Ovary (tissue), 9 donors: Measurements from ENCODE around the gene CACNA1C. TPM values are rescaled to one million over a fixed set of nuclear protein-coding genes. Genes with fewer than 3 reads are reported as not detected.

Experiments
- DNase-seq, 5 donors: peaks; one replicate each; pipeline ENCODE4 v3.0.0-alpha.2; 2019 to 2020
- H3K27ac ChIP-seq, 2 donors: fragments of 200-600 bp; one replicate each; pipeline versions ENCODE4 v1.5.1 to v1.8.0; 2019 to 2022
- H3K27me3 ChIP-seq: fragments of 200-600 bp; one replicate; pipeline ENCODE4 v1.8.0; 2022
- H3K36me3 ChIP-seq: fragments of 200-600 bp; sonication (generic); one replicate; pipeline ENCODE4 v1.5.1; 2019
- H3K4me1 ChIP-seq: one replicate; pipeline ENCODE4 v1.8.1; 2013; ENCODE audit warnings: mild to moderate bottlenecking, moderate library complexity; ENCODE audit not compliant: insufficient read depth
- H3K4me3 ChIP-seq: fragments of 200-600 bp; sonication (generic); one replicate; pipeline ENCODE4 v1.5.1; 2017
- H3K9me3 ChIP-seq, 2 donors: fragments of 200-600 bp in 1 of 2; sonication (generic) in 1 of 2; one replicate each; pipeline versions ENCODE4 v1.5.1 to v1.8.1; 2013 to 2019; ENCODE audit warnings: mild to moderate bottlenecking in 1 of 2, moderate library complexity in 1 of 2
- EP300 ChIP-seq: sonication (generic); formaldehyde crosslinking; IDR thresholded peaks from one replicate; pipeline ENCODE4 v1.6.1; 2017; ENCODE audit warnings: antibody characterized with exemption
- POLR2A ChIP-seq: fragments of 450-650 bp; IDR thresholded peaks from one replicate; pipeline ENCODE4 v1.6.1; 2017; ENCODE audit warnings: antibody characterized with exemption, mild to moderate bottlenecking, moderate library complexity
- WGBS, 3 donors: extraction: QIAGEN DNeasy Blood & Tissue Kit in 1 of 3; methylation state at CpG; one replicate each; pipeline versions ENCODE4 v1.1.5 to v1.1.7; 2013 to 2017; 5-methylcytosine and 5-hydroxymethylcytosine counted together
- intact Hi-C, 4 donors: fragments of 100-400 bp; cut with DNase I; formaldehyde crosslinking; loops; one replicate each; pipeline versions ENCODE4 v1.11.0 to v1.15.1; 2022 to 2023
- polyA plus RNA-seq, 2 donors: library from polyadenylated mRNA; stranded (reverse); fragments of 200-250 nt in 1 of 2; fragments of 350-450 nt in 1 of 2; fragmentation: Illumina TruSeq in 1 of 2; extraction: RNeasy Lipid Tissue Mini Kit (QIAGEN cat#74804) in 1 of 2; gene quantifications; one replicate each; pipeline ENCODE4 v1.2.3, GENCODE V29; 2013 to 2014
- total RNA-seq, 7 donors: library from RNA; depleted of rRNA in 2 of 7; stranded (reverse); fragments of >200 nt in 2 of 7; fragmentation: NEBNext Ultra II Directional in 3 of 7; extraction: Animal tissue kit (Norgen Biotek cat#: 25700) in 3 of 7; gene quantifications; one replicate each; pipeline versions ENCODE4 v1.1.0 to v1.2.4, GENCODE V29; 2016 to 2023
- TF ChIP-seq, protein P1 (sequence below), 3 donors: fragments of 450-650 bp in 2 of 3; fragments of 200-600 bp in 1 of 3; IDR thresholded peaks; one replicate each; pipeline versions ENCODE4 v1.5.1 to v1.8.0; 2016 to 2022; ENCODE audit warnings: antibody characterized with exemption in 3 of 3, mild to moderate bottlenecking in 1 of 3
- donor health status: DM: no; HTN: no; CAD: no; lungs with moderate emphysema.
- donor health status: DM: no; HTN: no; CAD: no.
- donor health status: Bipolar disorder and iron deficiency.
- donor health status: DM: yes; HTN: yes; CAD: no.
- donor health status: DM: no; HTN: no; CAD: no.
- donor health status: DM: yes; HTN: yes; CAD: no.

Gene CACNA1C
- total and polyA plus RNA-seq, 9 donors: 2.2 to 8.3 (median 3.7) TPM

DNA sequence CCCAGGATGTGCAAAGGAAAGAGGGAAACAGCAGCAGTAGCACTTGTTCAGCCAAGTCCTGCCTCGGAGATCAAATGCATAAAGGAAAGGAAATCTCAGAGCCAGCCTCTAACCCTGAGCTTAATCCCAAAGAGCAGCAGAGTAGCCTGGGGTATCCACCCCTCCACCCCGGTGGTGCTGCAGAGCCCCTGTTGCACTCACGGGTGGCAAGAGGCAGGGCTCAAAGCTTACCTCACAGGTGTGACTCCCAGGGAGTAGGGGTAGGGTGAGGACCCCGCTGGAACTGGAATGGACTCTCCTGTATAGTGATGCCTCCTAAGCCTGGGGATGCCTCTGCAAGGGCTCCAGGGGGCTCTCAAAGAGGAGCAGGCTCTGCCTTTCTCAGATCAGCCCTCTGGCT lies 211.1 kb downstream of the CACNA1C start:
- DNase-seq: peak in 1 of 5 donors; percentile 2
- intact Hi-C loops: loop anchor here in 1 of 4 donors (2.0 kb wide), 1 partner anchor 73 kb away; no protein-coding TSS in a partner anchor
- Histone ChIP-seq H3K4me1 (no peaks in the 10 kb centered on the region), H3K36me3 (no peaks in the 10 kb centered on the region), H3K9me3 (no peaks in the 10 kb centered on the region), H3K27ac (no peak overlapping the region), H3K4me3 (no peak overlapping the region), H3K27me3 (no peaks in the 10 kb centered on the region)
- TF ChIP-seq, protein P1, sequence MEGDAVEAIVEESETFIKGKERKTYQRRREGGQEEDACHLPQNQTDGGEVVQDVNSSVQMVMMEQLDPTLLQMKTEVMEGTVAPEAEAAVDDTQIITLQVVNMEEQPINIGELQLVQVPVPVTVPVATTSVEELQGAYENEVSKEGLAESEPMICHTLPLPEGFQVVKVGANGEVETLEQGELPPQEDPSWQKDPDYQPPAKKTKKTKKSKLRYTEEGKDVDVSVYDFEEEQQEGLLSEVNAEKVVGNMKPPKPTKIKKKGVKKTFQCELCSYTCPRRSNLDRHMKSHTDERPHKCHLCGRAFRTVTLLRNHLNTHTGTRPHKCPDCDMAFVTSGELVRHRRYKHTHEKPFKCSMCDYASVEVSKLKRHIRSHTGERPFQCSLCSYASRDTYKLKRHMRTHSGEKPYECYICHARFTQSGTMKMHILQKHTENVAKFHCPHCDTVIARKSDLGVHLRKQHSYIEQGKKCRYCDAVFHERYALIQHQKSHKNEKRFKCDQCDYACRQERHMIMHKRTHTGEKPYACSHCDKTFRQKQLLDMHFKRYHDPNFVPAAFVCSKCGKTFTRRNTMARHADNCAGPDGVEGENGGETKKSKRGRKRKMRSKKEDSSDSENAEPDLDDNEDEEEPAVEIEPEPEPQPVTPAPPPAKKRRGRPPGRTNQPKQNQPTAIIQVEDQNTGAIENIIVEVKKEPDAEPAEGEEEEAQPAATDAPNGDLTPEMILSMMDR (IDR thresholded peaks at IDR 0.05): no peak
- TF ChIP-seq POLR2A (no peak), EP300 (no peak)
- 86 to 90% (median 88%) methylated on average over 3 to 4 of the region's 4 CpGs for WGBS, 3 donors

DNA sequence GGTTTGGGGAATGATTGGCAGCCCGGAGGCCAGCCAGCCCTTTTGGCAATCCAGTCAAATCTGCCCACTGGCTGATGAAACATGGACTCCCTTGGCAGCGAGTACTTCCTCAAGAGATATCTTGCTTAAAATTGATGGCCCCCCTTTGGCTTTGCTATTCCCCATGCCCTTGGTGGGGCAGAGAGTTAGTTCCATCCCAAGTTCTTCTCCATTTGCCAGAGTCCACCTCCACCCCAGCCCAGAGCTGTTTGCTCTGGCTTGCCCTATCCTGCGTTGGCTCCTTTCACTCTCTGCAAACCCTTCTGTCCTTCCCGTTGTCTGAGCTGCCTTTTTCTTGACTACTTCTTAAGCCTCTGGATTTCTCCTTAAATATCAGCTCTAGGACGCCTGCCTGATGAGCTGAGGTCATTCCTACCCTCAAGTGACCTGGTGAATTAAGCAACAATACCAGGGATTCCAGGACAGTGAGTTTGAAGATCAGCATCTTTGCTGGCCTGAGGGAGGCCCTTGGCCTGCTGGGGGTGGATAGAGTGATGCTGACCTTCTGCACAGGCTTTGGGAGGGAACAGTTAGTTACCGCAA lies 212.0 kb downstream of the CACNA1C start:
- no peaks in the 10 kb centered on the region for H3K36me3 ChIP-seq
- no peaks in the 10 kb centered on the region for H3K4me1 ChIP-seq
- WGBS, 3 donors: 42 to 58% (median 48%) methylated on average over 6 of the region's 6 CpGs
- intact Hi-C loops: loop anchor here in 2 of 4 donors (2.0 to 5.0 kb wide), 2 partner anchors 72 to 212 kb away; partner anchors contain the start of gene CACNA1C (in 1 of the 2)
- no peak overlapping the region for H3K4me3 ChIP-seq
- no peak overlapping the region for H3K27ac ChIP-seq
- no peaks in the 10 kb centered on the region for H3K9me3 ChIP-seq
- no peaks in the 10 kb centered on the region for H3K27me3 ChIP-seq
- DNase-seq: peak in 1 of 5 donors; percentile 8
- TF ChIP-seq, protein P1 (IDR thresholded peaks at IDR 0.05): no peak
- TF ChIP-seq POLR2A (no peak), EP300 (no peak)

DNA sequence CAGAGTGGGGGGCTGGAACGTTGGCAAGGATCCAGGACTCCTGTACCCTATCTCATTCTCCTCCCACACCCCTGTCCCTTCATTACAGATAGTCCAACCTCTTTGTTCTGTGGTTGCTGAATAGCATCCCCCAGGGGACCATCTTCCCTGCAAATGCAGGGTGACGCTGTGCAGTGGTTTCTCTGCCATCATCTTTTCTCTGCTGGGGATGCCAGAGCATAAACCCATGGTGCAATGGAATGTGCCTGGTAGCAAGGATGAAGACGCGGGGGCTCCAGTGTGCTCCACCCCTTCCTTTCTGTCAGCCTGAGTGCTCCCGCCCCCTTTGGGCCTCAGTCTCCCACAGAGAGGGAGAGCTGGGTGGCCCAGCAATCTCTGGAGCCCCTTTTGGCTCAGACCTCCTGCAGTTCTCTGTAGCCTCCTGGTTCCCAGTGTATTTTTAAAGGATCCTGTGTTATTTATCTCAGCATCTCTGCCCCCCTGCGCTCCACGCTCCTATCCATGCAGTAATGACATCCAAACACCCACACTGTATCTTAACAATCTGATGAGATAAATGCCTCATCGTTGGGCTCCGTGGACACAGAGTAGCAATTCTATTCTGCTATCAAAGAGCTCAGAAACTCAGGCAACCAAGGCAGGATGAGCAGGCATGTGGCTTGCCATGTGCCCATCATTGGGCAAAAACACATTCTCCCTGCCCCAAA lies 212.8 kb downstream of the CACNA1C start:
- Histone ChIP-seq H3K27ac (no peak overlapping the region), H3K4me1 (no peaks in the 10 kb centered on the region), H3K27me3 (no peaks in the 10 kb centered on the region), H3K9me3 (no peaks in the 10 kb centered on the region), H3K36me3 (no peaks in the 10 kb centered on the region), H3K4me3 (no peak overlapping the region)
- intact Hi-C loops: loop anchor here in 2 of 4 donors (2.0 to 5.0 kb wide), 2 partner anchors 71 to 213 kb away; partner anchors contain the start of gene CACNA1C (in 1 of the 2)
- WGBS, 3 donors: 70 to 79% (median 75%) methylated on average over 9 of the region's 9 CpGs
- DNase-seq: peak in 1 of 5 donors; percentile 11
- TF ChIP-seq, protein P1 (IDR thresholded peaks at IDR 0.05): no peak
- no peak for TF ChIP-seq POLR2A
- no peak for TF ChIP-seq EP300

DNA sequence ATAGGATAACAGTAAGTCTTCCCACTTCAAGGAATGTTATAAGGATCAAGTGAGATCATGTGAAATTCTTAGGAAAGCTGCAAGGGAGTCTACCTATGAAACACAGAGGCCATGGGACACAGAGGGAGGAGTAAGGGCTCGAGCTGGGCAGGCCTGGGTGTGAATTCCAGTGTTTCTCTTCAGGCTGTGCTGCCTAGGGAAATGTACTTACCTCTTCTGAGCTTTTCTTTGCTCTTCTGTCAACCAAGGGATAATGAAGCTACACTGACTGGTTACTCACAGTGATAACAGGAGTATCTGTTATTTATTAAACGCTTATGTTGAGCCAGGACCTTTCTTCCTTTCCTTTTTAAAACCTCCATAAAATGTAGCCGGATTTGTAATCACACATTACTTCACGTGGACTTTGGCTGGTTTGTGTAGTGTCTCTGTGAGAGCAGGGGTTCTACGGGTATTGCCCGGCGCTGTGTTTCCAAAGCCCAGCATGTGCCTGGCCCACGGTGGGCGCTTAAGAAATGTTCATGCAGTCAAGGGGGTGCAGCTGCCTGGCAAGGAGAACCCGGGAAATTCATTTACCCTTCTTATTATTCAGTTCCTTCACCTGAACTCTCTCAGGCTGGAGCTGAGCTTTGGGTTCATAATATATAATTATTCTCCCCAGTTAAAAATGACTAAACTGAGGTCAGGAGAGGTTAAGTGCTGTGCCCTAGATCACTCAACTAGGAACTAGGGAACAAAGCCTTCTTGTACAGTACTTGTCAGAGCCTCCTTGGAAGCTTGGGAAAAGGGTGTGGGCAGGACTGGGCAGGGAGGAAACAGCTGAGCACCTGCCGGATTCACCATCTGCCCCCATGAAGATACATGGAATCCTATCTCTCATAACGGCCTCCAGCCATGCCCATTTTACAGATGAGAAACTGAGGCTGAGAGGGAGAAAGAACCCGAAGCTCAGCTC lies 214.2 kb downstream of the CACNA1C start:
- Histone ChIP-seq H3K36me3 (no peaks in the 10 kb centered on the region), H3K27ac (no peak overlapping the region), H3K4me3 (no peak overlapping the region), H3K27me3 (no peaks in the 10 kb centered on the region), H3K4me1 (no peaks in the 10 kb centered on the region), H3K9me3 (no peaks in the 10 kb centered on the region)
- intact Hi-C loops: loop anchor here in 1 of 4 donors (5.0 kb wide), 1 partner anchor 215 kb away; the partner anchor contains the start of gene CACNA1C
- no peak for DNase-seq
- TF ChIP-seq POLR2A: no peak
- TF ChIP-seq EP300: no peak
- TF ChIP-seq, protein P1 (IDR thresholded peaks at IDR 0.05): no peak
- 77 to 85% (median 83%) methylated on average over 13 of the region's 13 CpGs for WGBS, 3 donors
